PC-3 (cell line): Measurements from ENCODE around the gene HELLS.

ENCODE experiments used
- EZH2 ChIP-seq: fragments of 300-600 bp; sonication (generic); IDR thresholded peaks from one replicate; pipeline ENCODE4 v1.6.1; 2017; ENCODE audit warnings: antibody characterized with exemption, mild to moderate bottlenecking, low read length; ENCODE audit not compliant: unreplicated experiment
- EZH2phosphoT487 ChIP-seq: fragments of 300-600 bp; sonication (generic); IDR thresholded peaks from 2 replicates; pipeline ENCODE4 v1.6.1; 2018; ENCODE audit warnings: mild to moderate bottlenecking, antibody characterized with exemption, low read length, borderline replicate concordance
- TF ChIP-seq, protein P1 (sequence below): fragments of 300-600 bp; sonication (generic); conservative IDR thresholded peaks from 2 replicates; pipeline ENCODE4 v1.5.1; 2017; ENCODE audit warnings: antibody characterized with exemption, low read depth, mild to moderate bottlenecking, low read length

DNA sequence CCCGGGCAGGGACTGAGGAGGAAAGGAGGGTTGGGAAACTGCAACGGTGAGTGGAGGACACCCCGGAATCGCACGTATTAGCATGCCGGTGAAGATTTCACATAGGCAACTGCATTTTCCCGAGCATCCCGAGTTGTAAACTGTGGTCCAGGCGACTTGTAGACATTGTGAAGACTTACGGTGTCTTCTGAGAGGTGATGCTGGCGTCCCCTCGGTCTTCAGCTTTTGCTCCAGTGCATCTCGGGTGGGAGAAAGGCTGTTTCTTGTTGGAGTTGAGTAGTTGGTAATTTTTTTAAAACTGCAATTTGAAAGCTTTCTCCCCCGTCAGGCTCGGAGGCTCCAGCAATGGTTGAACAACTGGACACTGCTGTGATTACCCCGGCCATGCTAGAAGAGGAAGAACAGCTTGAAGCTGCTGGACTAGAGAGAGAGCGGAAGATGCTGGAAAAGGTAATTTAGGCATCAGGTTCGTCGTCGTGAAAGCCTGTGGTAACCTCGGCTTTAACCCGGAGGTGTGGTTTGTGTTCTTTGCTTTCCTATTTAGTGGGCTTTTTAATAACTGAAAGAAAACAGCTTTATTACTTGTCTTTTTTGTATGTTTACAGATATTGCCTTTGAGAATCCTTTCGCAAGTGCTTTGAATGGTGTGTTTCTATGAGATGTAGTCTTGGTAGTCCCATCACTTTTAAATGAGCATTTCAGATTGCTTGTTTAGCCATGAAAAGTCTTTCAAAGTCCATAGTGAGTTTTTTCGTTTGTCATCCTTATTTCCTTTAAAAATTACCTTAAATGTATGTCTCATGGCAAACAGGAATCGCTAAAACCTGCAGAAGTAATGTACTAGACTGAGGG is 687 bp downstream of the HELLS start:
- TF ChIP-seq, protein P1, sequence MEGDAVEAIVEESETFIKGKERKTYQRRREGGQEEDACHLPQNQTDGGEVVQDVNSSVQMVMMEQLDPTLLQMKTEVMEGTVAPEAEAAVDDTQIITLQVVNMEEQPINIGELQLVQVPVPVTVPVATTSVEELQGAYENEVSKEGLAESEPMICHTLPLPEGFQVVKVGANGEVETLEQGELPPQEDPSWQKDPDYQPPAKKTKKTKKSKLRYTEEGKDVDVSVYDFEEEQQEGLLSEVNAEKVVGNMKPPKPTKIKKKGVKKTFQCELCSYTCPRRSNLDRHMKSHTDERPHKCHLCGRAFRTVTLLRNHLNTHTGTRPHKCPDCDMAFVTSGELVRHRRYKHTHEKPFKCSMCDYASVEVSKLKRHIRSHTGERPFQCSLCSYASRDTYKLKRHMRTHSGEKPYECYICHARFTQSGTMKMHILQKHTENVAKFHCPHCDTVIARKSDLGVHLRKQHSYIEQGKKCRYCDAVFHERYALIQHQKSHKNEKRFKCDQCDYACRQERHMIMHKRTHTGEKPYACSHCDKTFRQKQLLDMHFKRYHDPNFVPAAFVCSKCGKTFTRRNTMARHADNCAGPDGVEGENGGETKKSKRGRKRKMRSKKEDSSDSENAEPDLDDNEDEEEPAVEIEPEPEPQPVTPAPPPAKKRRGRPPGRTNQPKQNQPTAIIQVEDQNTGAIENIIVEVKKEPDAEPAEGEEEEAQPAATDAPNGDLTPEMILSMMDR = no peak
- TF ChIP-seq EZH2 = no peak
- no peak for TF ChIP-seq EZH2phosphoT487
